HUES6 (cell line): ENCODE data around the gene GLI2.

Source experiments
- H3K27ac ChIP-seq: 2 replicates; pipeline ENCODE4 v1.7.0; 2013; ENCODE audit warnings: low read depth, mild to moderate bottlenecking, low read length, inconsistent platforms
- H3K27me3 ChIP-seq: 2 replicates; pipeline ENCODE4 v1.6.1; 2013; ENCODE audit warnings: low read length; ENCODE audit not compliant: control insufficient read depth, insufficient read depth
- H3K36me3 ChIP-seq: 2 replicates; pipeline ENCODE4 v1.6.1; 2013; ENCODE audit warnings: low read length; ENCODE audit not compliant: control insufficient read depth, insufficient read depth
- H3K4me1 ChIP-seq: 2 replicates; pipeline ENCODE4 v1.6.1; 2013; ENCODE audit warnings: low read length; ENCODE audit not compliant: control insufficient read depth, insufficient read depth
- H3K4me3 ChIP-seq: 2 replicates; pipeline ENCODE4 v1.5.1; 2013; ENCODE audit warnings: low read depth, low read length
- H3K9ac ChIP-seq: one replicate; pipeline ENCODE4 v1.6.1; 2013; ENCODE audit warnings: mild to moderate bottlenecking, low read length
- H3K9me3 ChIP-seq: 2 replicates; pipeline ENCODE4 v1.6.1; 2013; ENCODE audit warnings: low read depth, low read length; ENCODE audit not compliant: control insufficient read depth, insufficient read depth

GLI2 gene

DNA sequence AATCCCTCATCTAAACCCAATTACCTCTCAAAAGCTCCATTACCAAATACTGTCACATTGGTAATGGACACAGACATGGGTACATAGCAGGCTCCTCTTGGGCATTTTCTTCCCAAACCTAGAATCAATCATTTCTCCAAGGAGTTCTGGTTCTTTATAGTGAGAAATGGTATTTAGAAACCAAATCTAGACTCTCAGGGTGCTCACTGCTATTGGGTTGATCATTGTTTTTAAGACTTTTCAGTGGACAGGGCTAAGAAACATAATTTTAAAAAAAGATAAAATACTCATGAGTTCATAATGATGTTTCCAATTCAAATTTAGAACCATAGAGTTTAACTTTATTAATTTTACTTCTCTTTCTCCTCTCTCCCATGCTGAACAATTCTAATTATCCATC is 9.4 kb upstream of the GLI2 start:
- Histone ChIP-seq H3K4me1 (peaks cover 25% of the 10 kb centered on the region), H3K27ac (no peak overlapping the region), H3K9me3 (peaks cover 16% of the 10 kb centered on the region), H3K9ac (no peak overlapping the region), H3K36me3 (no peaks in the 10 kb centered on the region), H3K27me3 (peaks cover 10% of the 10 kb centered on the region; the same call in 1 of the 2 replicates), H3K4me3 (no peak overlapping the region)

DNA sequence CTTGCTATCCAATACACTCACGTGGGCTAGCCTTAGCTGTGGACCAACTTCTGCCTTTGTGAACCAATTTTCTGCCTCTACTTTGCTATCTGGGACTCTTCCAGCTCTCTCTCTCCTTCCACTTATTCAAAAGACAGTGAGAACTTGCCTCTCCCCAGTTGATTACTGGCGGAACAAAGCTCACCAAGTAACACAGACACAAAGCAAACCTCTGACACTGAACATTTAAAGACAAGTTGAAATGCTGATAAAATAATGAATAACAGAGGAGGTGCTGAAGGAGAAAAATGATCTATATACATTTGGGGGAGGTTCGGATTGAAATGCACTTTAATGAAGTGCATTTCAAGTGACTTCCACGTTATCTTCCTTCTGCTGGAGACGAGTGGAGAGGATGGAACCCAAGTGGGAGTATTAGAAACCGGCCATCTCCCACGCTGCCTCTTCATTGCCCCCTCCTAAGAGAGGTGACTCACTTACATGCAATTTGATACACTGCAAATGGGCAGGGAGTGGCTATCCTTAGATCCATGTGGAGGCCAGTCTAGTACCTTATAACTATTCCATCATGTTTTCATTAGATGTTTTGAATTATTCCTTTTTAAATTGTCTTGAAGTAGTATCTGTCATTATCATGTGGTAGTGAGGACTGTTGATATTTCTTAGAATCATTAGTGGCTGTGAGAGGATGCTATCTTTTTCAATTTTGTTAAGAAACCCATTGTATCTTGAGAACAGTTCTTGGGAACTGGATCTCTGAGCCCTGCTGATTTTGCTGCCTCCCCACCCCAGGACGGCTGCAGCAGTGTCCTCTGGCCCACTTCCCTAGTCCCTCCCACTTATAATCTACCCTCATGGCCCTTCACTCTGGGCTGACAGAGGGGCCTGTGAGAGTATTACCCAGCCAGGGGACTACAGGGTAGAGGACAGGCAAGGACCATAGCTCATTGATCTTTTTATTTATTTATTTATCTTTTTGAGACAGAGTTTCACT is 6.0 kb upstream of the GLI2 start:
- Histone ChIP-seq H3K9ac (no peak overlapping the region), H3K36me3 (no peaks in the 10 kb centered on the region), H3K27ac (no peak overlapping the region), H3K9me3 (peaks cover 11% of the 10 kb centered on the region), H3K4me3 (no peak overlapping the region), H3K27me3 (no peaks in the 10 kb centered on the region), H3K4me1 (peaks cover 20% of the 10 kb centered on the region)

DNA sequence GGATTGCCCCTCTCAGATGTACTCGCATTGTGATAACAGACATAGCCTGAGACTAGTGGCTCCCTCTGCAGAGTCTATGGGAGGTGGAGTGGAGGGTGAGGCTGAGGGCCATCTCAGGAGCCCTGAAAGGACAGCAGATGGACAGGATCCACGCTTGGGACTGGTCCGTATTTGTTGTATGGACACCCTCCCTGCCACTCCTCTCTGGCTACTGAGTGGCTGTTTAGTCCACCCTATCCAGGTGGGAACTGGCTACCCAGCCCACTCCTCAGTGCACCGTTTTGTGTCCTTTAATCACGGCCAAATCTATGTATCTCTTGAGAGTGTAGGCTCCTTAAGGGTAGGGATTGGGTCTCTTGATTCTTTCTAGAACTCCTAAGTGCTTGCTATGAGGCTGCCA is 4.5 kb upstream of the GLI2 start:
- no peak overlapping the region for H3K4me3 ChIP-seq
- H3K27ac ChIP-seq = no peak overlapping the region
- H3K4me1 ChIP-seq = peaks cover 25% of the 10 kb centered on the region
- H3K36me3 ChIP-seq = no peaks in the 10 kb centered on the region
- H3K27me3 ChIP-seq = no peaks in the 10 kb centered on the region
- no peak overlapping the region for H3K9ac ChIP-seq
- peaks cover 3% of the 10 kb centered on the region for H3K9me3 ChIP-seq

DNA sequence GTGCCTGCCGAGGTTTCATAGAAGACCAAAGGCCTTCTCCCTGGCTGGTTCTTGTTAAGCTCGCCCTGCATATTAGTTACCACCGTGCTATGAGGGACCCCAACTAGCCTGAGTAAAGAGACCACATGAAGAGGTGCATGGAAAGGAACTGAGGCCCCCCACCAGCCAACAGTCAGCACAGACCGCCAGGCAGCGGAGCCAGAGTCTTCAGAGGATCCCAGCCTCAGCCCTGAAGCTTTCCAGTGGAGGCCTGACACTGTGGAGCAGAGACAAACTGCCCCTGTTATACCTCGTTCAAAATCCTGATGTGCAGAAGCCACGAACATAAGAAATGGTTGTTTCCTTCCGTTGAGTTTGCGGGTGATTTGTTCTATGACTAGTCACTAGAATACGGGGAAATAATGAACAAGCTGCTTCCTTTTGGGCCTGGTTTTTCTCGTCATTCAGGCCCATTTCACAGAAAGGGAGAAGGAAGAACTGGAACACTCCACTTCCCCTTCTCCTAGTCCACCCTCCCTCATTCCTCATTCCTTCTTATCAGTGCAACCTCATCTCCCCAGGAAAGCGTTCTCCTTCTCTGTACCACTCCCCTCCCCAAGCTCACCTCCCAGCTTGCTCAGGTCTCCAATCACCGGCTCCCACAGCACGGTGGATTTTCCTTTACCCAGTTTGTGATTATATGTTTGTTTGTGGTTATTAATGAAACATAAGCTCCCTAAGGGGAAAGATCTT is 3.0 kb upstream of the GLI2 start:
- Histone ChIP-seq H3K27me3 (no peaks in the 10 kb centered on the region), H3K36me3 (no peaks in the 10 kb centered on the region), H3K4me3 (no peak overlapping the region), H3K4me1 (peaks cover 26% of the 10 kb centered on the region), H3K27ac (no peak overlapping the region), H3K9ac (no peak overlapping the region), H3K9me3 (no peaks in the 10 kb centered on the region)

DNA sequence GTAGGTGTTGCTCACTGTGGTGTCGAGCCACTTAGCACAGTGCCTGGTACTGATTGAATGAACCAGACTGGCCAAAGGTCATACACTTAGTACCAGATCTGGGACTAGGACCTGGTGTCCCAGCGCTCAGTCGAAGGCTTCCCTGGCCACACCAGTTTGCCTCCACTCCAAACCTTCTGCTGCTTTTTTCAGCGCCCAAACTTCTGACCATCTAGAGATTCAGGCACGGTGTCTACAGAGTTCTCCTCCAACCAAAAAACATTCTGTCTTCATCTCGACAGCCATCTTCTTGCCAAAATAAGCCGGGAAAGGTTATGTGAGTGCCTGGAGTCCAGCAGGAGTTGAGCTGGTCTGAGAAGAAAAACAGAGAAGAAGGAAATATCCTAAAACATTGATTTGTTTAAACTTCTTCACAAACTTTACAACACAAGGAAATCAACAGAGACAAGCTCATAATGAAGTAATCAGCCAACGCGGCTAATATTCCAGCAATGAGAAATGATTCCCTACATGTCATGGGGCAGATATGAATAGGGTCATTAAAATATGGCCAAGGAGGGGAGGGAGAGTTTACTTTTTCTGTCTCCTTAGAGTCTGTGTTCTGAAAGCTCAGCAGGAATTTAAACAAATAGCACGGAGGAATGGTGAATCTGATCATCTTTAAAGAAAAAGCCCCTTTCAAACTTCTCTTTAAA is 2.3 kb upstream of the GLI2 start:
- no peaks in the 10 kb centered on the region for H3K36me3 ChIP-seq
- peaks cover 33% of the 10 kb centered on the region for H3K4me1 ChIP-seq
- H3K4me3 ChIP-seq = no peak overlapping the region
- H3K27me3 ChIP-seq = no peaks in the 10 kb centered on the region
- no peaks in the 10 kb centered on the region for H3K9me3 ChIP-seq
- H3K9ac ChIP-seq = no peak overlapping the region
- H3K27ac ChIP-seq = no peak overlapping the region

DNA sequence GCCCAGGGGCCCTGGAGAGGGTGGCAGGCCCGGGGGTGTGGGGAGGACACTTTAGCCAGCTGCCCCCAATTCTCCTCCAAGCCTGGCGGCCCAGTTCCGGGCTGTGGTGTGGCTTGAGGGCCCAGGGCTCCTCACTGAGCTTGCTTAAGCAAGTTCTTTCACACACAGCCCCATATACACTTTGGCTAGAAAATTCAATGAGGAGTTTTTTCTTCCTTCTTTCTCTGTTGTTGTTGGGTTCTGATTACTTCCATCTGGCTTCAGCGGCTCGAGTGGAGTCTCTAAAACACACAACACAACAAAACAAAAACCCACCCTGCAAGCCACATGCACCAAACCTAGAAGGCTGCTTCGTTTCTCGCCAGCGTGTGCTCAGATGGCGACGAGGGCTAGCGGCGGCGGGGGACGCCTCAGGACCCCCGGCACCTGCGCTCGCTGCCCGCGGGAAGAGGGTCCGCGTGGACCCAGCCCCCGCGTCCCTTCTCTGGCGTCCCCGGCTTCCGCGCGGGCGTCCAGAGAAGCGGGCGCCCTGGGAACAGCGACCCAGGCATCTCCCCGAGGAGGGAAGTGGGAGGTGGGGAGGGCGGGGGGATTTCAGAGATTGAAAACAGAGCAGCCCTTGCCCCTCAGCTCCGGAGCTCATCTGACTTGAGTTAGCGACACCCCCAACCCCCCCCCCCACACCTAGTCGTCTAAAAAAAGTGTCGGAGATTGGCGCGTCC is 577 bp upstream of the GLI2 start:
- Histone ChIP-seq H3K27ac (peak overlapping the region; percentile 63; the same call in 1 of the 2 replicates), H3K9ac (peak overlapping the region; percentile 49), H3K27me3 (no peaks in the 10 kb centered on the region), H3K36me3 (no peaks in the 10 kb centered on the region), H3K4me3 (peak overlapping the region; percentile 85), H3K4me1 (peaks cover 40% of the 10 kb centered on the region), H3K9me3 (no peaks in the 10 kb centered on the region)

DNA sequence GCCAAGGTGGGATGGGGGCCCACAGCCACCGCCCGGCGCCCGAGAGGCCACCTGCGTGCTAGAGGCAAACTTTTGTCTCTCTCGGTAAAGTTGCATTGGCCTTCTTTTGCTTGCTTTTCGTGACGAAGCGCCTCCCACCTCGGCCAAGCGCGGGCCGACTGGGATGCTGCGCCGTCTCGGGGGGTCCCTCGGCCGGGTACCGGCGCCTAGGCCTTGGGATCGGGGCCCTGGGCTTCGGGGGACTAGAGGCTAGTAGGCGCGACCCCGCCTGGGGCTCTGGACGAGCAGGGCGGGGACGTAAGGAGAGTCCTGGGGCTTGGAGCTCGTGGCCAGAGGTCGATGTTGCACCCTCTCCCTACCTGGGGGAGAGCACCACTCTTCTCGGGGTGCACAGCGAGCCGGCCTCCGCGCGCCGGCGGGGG is 545 bp downstream of the GLI2 start:
- peak overlapping the region; percentile 63 for H3K27ac ChIP-seq
- H3K9ac ChIP-seq = peak overlapping the region; percentile 79
- peak overlapping the region; percentile 85 for H3K4me3 ChIP-seq

DNA sequence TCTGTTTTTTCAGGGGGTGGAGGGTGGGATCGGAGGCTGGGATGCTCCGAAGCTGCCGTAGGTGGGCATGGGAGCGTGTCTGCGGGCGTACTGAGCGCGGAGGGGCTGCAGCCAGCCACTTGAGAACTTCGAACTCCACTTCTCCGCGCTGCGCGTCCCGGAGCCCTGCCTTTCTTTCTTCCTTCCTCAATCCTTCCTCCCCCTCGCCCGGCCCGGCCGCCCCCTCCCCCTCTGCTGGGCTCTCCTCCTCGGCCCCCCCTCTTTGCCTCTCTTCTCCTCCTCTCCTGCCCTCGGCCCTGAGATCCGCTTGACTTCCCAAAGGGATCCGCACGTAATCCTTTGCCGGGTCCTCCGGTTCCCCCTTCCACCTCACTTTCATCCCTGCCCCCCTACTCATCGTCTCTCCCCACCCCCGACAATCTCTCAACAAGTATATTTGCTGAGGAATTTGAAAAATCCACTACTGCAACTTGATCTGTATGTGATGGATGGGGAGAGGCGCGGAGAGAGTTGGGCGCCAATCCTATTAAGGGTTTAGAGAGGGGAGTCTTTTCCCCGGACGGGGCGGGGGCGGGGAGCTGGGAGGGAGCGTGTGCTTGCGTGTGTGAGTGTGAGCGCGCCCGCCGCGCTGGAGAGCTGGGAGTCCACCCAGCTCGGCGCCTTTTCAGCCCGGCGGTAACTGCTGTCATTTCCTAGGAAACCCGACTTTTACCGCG is 1.1 kb downstream of the GLI2 start:
- Histone ChIP-seq H3K4me1 (peaks cover 51% of the 10 kb centered on the region), H3K9me3 (no peaks in the 10 kb centered on the region), H3K9ac (peak overlapping the region; percentile 79), H3K36me3 (no peaks in the 10 kb centered on the region), H3K27ac (peak overlapping the region; percentile 63), H3K4me3 (peak overlapping the region; percentile 85), H3K27me3 (no peaks in the 10 kb centered on the region)

More for the DNA sequence above, 545 bp downstream of the GLI2 start:
- no peaks in the 10 kb centered on the region for H3K9me3 ChIP-seq
- H3K36me3 ChIP-seq = no peaks in the 10 kb centered on the region
- no peaks in the 10 kb centered on the region for H3K27me3 ChIP-seq
- peaks cover 49% of the 10 kb centered on the region for H3K4me1 ChIP-seq

DNA sequence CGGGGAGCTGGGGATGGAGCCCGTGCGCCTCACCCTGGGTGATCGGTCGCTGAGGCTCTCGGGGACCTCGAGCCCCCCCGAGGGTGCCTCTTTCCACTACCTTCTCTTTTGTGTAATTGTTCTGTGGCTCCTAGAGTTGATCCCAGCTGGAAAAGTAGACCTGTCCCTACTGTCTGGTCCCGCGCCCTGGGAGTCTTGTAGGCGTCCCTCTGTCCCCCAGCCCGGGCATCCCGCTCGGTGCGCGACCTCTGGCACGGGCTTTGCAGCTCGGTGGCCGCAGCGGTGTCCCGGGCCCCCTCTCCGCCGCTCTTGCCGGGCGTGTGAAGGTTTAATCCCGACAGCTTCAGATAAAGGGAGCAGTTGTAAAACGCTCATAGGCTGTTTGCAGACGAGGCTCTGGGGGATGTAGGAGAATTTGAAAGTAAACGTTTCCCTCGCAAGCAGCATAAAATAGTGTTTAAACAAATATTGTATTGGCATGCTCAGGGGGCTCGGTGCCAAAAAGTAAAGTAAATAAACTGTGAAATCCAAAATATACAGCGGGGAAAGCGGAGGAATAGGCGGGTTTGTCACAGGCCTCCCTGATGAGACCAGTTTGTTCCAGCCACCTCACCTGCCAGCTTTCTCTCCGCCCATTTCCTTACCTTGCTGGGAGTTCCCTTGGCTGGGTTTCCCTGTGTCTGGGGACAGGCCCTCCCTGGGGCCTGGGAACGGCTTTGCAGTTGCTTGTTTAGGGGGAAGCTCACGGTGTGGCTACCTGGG is 1.9 kb downstream of the GLI2 start:
- Histone ChIP-seq H3K4me1 (peaks cover 58% of the 10 kb centered on the region), H3K27me3 (no peaks in the 10 kb centered on the region), H3K27ac (peak overlapping the region; percentile 53), H3K9me3 (no peaks in the 10 kb centered on the region), H3K36me3 (no peaks in the 10 kb centered on the region), H3K4me3 (peak overlapping the region; percentile 85), H3K9ac (peak overlapping the region; percentile 79)
